HT-29 (cell line): Measurements from ENCODE around the gene KLHL10. TPM values are rescaled to one million over a fixed set of nuclear protein-coding genes. Genes with fewer than 3 reads are reported as not detected.
"Not testable (repeated sequence)": the region's sequence is repeated elsewhere in the genome, so short reads cannot be mapped to it uniquely, and the experiment has no call there.

Experiments used
- DNase-seq: peaks from one replicate; pipeline ENCODE4 v3.0.0-alpha.2; 2015; ENCODE audit warnings: low spot score
- total RNA-seq: library from RNA; depleted of rRNA; stranded (reverse); fragments of >200 nt; shearing (Covaris generic); gene quantifications from 2 replicates; pipeline ENCODE4 v1.2.3, GENCODE V29; 2014

The KLHL10 gene
- total RNA-seq, 1 experiment from 2014 or later, result not detected

- DNase-seq, result no peak
Measured at GRCh38 chr17:41849251-41849990, 11.8 kb downstream of the KLHL10 start.

- not testable (repeated sequence) for DNase-seq
Measured at GRCh38 chr17:41851382-41851781, 13.8 kb downstream of the KLHL10 start.

- DNase-seq, result no peak
Measured at GRCh38 chr17:41860254-41860931, 22.8 kb downstream of the KLHL10 start.

GRCh38 chr17:41863074-41863848 lies 25.6 kb downstream of the KLHL10 start:
- no peak for DNase-seq

GRCh38 chr17:41864498-41864835 lies 26.8 kb downstream of the KLHL10 start:
- DNase-seq, result no peak

- peak; percentile 88 for DNase-seq
Measured at GRCh38 chr17:41864836-41865595, 27.4 kb downstream of the KLHL10 start, which contains the start of gene KLHL11. Gene KLHL11, minus strand, starts transcription at chr17:41865423. Its CDS starts 53 bp downstream, at chr17:41865370.

- no peak for DNase-seq
Measured at GRCh38 chr17:41865596-41865893, 27.9 kb downstream of the KLHL10 start.

- DNase-seq, result no peak
Measured at GRCh38 chr17:41868568-41868967, 30.9 kb downstream of the KLHL10 start.

- DNase-seq, result no peak
Measured at GRCh38 chr17:41869426-41869825, 31.8 kb downstream of the KLHL10 start.

- DNase-seq, result no peak
Measured at GRCh38 chr17:41870097-41870496, 32.5 kb downstream of the KLHL10 start.

GRCh38 chr17:41870627-41871026 lies 33.0 kb downstream of the KLHL10 start:
- no peak for DNase-seq

GRCh38 chr17:41871789-41872188 lies 34.2 kb downstream of the KLHL10 start:
- no peak for DNase-seq

GRCh38 chr17:41873559-41874292 lies 36.1 kb downstream of the KLHL10 start:
- DNase-seq, result no peak

GRCh38 chr17:41874293-41874670 lies 36.7 kb downstream of the KLHL10 start:
- DNase-seq, result not testable (repeated sequence)

- no peak for DNase-seq
Measured at GRCh38 chr17:41880130-41880529, 42.5 kb downstream of the KLHL10 start.

GRCh38 chr17:41882756-41883155 lies 45.1 kb downstream of the KLHL10 start:
- no peak for DNase-seq

GRCh38 chr17:41885733-41886132 lies 48.1 kb downstream of the KLHL10 start:
- DNase-seq, result no peak

- no peak for DNase-seq
Measured at GRCh38 chr17:41888332-41888965, 50.8 kb downstream of the KLHL10 start.

GRCh38 chr17:41891135-41892020 lies 53.8 kb downstream of the KLHL10 start:
- DNase-seq, result no peak

- DNase-seq, result no peak
Measured at GRCh38 chr17:41892021-41892376, 54.4 kb downstream of the KLHL10 start.
